C4-2B (cell line): ENCODE results near the gene COL9A2.

ENCODE experiments used
- ZFX ChIP-seq: fragments of 450-650 bp; IDR thresholded peaks from 2 replicates; pipeline ENCODE4 v1.6.1; 2017
- TF ChIP-seq, protein P1 (sequence below): fragments of 450-650 bp; conservative IDR thresholded peaks from 2 replicates; pipeline ENCODE4 v1.5.1; 2017; ENCODE audit warnings: mild to moderate bottlenecking

DNA sequence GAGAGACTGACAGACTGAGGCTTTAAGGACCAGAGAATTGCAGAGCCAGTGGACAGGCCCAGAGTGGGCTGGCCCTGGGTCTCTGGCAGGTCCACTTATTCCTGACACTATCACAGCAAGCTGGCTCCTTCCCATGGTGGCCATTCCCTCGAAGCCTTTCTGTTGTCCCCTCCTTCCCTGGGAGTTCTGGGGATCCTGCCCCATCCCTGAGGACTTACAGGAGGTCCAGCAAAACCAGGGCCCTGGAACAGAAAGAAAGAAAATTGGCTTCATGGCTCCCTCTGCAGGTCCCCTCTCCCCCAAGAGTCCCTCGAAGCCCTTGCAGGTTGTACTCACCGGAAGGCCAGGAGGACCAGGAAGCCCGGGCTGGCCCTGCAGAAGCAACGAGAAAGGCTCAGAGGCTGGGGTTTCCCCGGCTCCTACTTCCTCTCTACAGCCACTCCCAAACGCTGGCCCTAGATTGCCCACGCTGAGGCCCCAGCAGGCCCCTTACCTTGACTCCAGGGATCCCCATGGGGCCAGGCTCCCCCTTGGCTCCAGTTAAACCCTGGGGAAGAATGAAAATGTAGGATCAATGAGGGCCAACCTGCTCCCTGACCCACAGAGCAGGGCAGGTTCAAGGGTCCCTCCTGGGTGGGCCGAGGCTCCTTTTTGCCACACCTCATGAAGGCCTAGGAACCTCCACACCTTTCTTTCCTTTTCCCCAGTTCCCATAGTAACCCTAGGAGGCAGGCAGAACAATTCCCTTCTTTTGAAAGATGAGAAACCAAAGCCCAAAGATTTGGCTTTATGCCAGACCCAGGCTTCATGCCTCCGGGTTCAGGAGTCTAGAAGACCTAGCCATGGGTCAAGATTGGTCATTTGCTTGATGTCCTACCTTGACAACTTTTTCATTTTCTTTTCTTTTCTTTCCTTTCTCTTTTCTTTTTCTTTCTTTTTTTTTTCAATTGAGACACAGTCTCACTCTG is 4.6 kb downstream of the COL9A2 start:
- TF ChIP-seq, protein P1, sequence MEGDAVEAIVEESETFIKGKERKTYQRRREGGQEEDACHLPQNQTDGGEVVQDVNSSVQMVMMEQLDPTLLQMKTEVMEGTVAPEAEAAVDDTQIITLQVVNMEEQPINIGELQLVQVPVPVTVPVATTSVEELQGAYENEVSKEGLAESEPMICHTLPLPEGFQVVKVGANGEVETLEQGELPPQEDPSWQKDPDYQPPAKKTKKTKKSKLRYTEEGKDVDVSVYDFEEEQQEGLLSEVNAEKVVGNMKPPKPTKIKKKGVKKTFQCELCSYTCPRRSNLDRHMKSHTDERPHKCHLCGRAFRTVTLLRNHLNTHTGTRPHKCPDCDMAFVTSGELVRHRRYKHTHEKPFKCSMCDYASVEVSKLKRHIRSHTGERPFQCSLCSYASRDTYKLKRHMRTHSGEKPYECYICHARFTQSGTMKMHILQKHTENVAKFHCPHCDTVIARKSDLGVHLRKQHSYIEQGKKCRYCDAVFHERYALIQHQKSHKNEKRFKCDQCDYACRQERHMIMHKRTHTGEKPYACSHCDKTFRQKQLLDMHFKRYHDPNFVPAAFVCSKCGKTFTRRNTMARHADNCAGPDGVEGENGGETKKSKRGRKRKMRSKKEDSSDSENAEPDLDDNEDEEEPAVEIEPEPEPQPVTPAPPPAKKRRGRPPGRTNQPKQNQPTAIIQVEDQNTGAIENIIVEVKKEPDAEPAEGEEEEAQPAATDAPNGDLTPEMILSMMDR, result no peak
- TF ChIP-seq ZFX, result no peak
